Cerebellar cortex (tissue), 1 donor: ENCODE data around the gene SPATS2.

Source experiments
- DNase-seq: peaks from one replicate; pipeline ENCODE4 v3.0.0-alpha.2; 2015; ENCODE audit warnings: low spot score

The SPATS2 gene

DNA sequence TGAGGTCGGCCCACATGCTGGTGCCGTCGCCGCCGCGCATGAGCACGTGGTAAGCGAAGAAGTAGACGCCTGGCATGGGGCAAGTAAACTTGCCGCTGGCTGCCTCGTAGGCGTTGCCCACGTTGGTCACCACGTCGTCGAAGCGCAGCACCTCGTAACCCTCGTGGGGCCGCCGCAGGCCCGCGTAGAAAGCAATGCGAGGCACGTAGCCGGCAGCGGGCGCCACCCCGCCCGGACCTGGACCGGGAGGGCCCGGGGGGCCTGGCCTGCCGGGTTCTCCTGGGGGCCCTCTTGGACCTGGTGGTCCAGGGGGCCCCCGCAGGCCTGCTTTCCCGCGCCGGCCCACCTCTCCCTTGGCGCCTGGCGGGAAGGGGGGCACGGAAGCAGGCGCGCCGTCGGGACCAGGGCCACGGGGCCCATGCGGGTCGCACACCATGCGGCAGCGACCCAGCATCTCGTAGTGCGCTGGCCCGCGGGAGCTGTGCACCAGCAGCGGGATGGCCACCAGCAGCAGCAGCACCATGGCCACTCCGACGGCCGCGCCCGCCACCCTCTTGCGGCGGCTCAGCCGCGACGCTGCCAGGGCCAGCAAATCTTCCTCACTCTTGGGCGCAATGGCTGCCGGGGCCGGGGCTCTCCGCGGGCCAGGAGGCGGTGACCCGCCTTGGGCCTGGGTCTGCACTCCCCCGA is 31.2 kb upstream of the SPATS2 start:
- DNase-seq, result no peak

- DNase-seq, result peak; percentile 57
Measured at GRCh38 chr12:49336645-49337584, 30.3 kb upstream of the SPATS2 start, which contains the start of gene C1QL4. Gene C1QL4, minus strand, starts transcription at chr12:49337188. Its CDS starts 711 bp downstream, at chr12:49336477.

GRCh38 chr12:49338830-49339463 is 28.3 kb upstream of the SPATS2 start:
- DNase-seq, result no peak

DNA sequence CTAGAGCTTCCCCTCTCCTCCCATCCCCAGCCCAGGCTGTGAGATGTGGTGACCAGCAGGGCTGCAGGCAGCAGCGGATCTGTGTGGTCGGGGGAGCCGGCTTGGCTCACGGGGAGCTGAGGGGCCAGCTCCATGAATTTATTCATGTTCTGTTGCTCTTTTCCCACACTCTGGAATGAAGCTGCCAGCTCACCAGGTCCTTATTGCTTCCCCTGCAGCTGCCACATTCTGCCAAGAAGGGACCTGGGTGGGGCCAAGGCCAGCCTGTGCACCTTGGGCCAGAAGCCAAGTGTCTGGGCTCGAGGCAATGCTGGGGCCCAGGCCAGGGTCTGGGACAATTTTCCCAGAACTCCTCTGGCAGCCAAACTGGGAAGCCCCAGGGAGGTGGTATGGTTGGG is 27.8 kb upstream of the SPATS2 start:
- no peak for DNase-seq

DNA sequence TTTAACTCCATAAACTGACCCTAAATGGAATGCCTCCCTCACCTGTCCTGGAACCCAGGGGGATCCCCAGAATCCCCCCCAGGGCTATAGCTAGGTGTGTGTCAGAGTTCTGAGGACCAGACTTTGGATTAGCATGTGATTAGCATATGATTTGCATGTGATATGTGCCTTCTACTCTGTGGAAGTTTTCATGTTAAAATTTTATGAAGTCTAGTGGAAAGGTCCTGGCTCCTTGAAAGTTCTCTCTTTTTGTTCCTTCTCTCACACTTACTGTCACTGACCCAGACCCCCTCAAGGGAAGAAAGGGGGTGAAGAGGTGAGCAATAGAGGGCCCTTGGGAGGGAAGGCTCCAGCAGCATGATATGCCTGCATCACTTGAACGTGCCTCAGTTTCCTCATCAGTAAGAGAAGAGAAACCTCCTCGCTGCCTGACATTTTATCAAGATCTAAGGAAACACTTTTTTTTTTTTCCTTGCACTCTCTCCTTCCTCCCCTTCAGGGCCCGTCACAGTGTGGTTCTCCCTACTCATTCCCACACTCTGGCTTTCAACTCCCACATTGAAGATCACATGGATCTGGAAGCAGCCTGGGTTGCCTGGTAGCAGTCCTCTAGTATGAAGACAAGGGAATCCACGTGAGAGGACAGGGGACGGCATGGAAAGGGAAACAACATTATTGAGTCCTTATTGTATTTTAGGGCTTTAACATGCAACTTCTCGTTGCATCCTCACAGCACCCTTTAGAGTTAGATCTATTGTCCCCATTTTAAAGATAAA is 27.0 kb upstream of the SPATS2 start:
- no peak for DNase-seq

GRCh38 chr12:49340971-49341776 is 26.1 kb upstream of the SPATS2 start:
- DNase-seq, result no peak

GRCh38 chr12:49341777-49342065 is 25.5 kb upstream of the SPATS2 start:
- no peak for DNase-seq

- DNase-seq, result peak; percentile 89
Measured at GRCh38 chr12:49342066-49342913, 25.0 kb upstream of the SPATS2 start.

DNA sequence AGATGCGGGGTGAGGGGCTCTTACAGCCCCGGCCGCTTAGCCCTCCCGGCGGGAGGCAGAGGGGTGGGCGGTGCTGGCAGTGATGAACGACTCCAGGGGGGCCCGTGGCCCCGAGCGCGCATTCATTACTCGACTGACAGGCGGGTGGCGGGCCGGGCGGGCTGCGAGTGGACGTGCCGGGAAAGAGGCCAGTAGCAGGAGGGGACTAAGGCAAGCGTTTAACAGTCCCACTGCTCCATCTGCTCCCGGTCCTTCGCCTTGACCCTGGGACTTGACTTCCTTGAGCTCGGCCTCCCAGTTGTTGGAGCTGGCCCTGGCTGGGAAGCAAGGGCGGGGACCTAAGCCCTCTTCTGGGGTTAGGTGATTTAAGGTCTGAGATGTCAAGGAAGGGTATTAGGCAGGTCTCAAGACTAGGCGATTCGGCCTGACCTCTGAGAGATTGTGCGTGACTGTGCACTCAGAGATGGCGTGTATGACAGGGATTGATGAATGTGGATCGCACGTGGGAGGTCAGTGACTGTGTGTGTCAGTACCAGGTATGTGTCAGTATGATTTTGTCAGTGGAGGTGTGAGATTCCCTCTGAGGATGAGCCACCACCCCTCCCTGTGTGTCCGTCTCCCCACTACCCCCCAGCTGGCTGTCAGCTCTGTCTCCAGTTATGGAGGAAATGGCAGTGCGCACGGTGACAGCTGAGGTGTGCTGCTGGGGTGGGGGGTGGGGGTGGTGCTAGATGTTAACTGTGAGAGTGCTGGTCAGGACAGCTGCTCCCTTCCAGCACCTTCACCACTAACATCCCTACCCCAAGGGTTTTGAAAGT is 24.1 kb upstream of the SPATS2 start:
- DNase-seq, result peak; percentile 41

GRCh38 chr12:49344486-49345050 is 22.7 kb upstream of the SPATS2 start:
- DNase-seq, result no peak

GRCh38 chr12:49345051-49345824 is 22.0 kb upstream of the SPATS2 start:
- DNase-seq, result no peak

DNA sequence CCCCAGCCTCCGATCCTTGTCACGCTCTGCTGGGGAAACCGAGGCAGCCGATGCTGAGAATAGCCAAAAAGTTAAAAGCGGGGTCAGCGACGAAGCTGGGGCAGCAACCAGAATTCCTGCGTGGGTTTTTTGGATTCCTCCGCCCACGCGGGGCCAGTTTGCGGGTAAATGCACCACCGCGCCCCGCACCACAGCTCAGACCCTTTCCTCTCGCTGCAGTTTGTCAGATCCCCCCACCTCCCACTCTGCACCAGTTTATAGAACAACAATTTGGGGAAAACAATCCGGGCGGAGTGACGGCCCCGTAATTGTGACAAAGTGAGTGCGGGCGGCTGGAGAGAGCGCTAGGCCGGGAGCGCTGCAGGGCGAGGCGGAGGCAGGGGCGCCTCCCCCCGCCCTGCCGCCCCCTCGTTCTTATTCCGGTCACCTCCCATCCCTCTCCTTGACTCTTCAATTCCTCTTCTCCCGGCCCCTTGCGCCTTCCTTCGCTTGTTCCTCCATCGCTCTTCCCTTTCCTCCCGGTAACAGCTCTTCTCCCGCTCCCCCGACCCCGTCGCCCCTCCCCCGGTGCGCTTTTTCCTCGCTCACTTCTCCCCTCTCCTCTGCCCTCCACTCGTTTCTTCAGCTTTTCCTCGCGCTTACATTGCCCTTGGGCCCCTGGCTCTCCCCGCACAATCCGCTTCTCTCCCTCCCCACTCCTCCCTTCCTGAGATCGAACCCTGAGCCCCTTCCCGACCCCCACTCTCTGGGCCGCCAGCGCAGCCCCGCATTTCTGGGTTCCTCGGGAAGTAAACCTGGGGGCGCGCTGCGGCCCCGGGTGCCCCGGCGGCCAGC is 21.2 kb upstream of the SPATS2 start:
- DNase-seq, result no peak

- no peak for DNase-seq
Measured at GRCh38 chr12:49346659-49347310, 20.5 kb upstream of the SPATS2 start, which contains the start of gene DNAJC22. Gene DNAJC22, plus strand, starts transcription at chr12:49346888. Its CDS starts 1,985 bp downstream, at chr12:49348873.

DNA sequence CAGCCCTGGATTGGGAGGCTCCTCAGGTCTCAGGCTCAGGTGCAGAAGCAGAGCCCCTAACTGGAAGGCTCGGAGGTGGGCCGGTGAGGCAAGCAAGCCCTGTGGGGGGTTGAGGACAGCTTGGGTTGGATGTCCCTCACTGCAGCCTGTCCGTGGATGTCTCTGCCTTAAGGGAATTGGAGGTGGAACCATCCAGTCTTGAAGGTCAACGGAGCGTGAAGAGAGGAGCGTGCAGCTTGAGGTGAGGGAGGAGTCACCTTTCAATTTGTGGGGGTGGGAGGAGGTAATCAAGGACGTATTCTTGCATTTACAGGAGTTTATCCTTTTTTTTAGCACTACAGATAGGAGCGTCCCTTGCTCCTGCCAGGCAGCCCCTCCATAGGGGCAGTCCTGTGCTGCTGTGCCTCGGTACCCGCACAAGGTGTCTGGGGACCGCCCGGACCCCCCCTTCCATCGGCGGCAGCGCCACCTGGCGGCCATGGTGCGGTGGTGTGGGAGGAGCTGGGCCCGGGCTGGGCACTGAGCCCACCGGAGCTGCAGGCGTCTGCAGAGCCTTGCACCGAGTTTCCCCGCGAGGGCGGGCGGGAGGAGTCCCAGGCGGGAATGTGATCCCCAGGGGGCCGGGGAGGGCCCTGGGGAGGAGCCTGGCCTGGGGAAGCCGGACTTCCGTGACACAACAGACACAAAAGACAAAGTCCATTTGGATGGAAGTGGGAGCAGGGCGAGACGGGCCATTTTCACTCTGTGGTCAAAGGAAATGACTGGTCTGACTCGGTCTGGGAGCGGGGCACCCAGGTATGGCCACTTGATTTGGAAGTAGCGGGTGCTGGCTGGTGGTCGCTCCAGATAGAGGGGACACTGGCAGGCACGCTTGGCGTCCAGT is 19.7 kb upstream of the SPATS2 start:
- peak; percentile 68 for DNase-seq

DNA sequence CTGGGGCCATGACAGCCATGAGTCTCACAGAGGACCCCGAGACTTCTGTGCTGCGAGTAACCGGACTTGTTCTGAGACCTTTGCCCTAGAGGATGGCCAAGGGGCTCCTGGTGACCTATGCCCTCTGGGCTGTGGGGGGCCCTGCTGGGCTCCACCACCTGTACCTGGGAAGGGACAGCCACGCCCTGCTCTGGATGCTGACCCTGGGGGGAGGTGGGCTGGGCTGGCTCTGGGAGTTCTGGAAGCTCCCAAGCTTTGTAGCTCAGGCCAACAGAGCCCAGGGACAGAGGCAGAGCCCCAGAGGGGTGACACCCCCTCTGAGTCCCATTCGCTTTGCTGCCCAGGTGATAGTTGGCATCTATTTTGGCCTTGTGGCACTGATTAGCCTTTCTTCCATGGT is 18.5 kb upstream of the SPATS2 start:
- DNase-seq, result no peak

- DNase-seq, result no peak
Measured at GRCh38 chr12:49349266-49349665, 18.0 kb upstream of the SPATS2 start.
